ENCODE results near the gene TRPC6.
"Not testable (repeated sequence)": the region's sequence is repeated elsewhere in the genome, so short reads cannot be mapped to it uniquely, and the experiment has no call there.

TRPC6 gene

DNA sequence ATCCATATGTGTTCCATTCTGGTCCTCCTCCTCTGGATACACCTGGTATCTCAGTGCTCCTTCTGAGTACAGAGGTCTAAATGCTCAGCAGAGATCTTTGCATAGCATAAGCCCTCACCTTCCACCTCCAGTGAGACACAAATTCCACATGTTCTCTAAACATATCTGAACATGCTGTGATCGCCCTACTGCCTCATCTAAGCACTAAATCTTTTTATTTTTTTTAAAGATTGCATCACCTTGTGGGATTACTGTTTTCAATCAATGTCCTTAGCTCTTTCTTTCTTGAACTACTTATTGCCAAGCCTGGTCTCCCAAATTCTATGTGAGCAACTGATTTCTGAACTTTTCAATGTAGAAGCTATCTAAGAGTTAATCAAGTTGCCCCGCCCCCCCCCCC is 113.4 kb downstream of the TRPC6 start:
- H3K4me3 ChIP-seq (ENCODE audit: control insufficient read depth, low read depth, low read length) = peak overlapping the region; percentile 16
- no peak for DNase-seq (ENCODE audit: low read depth)
- TF ChIP-seq, protein P1, sequence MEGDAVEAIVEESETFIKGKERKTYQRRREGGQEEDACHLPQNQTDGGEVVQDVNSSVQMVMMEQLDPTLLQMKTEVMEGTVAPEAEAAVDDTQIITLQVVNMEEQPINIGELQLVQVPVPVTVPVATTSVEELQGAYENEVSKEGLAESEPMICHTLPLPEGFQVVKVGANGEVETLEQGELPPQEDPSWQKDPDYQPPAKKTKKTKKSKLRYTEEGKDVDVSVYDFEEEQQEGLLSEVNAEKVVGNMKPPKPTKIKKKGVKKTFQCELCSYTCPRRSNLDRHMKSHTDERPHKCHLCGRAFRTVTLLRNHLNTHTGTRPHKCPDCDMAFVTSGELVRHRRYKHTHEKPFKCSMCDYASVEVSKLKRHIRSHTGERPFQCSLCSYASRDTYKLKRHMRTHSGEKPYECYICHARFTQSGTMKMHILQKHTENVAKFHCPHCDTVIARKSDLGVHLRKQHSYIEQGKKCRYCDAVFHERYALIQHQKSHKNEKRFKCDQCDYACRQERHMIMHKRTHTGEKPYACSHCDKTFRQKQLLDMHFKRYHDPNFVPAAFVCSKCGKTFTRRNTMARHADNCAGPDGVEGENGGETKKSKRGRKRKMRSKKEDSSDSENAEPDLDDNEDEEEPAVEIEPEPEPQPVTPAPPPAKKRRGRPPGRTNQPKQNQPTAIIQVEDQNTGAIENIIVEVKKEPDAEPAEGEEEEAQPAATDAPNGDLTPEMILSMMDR (IDR thresholded peaks at IDR 0.05; ENCODE audit: control insufficient read depth, insufficient read depth, low read depth, low read length, missing control alignments) = no peak

DNA sequence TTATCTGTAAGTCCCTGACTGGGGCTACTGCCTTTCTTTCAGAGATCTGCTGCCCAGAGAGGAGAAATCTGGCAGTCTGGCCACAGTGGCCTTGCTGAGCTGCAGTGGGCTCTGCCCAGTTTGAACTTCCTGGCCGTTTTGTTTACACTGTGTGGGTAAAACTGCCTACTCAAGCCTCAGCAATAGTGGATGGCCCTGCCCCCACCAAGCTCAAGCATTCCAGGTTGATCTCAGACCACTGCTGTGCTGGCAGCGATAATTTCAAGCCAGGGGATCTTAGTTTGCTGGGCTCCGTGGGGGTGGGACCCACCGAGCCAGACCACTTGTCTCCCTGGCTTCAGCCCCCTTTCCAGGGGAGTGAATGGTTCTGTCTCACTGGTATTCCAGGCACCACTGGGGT is 117.5 kb downstream of the TRPC6 start:
- H3K4me3 ChIP-seq (ENCODE audit: control insufficient read depth, low read depth, low read length) = no peak overlapping the region
- no peak for DNase-seq (ENCODE audit: low read depth)
- TF ChIP-seq, protein P1 (IDR thresholded peaks at IDR 0.05; ENCODE audit: control insufficient read depth, insufficient read depth, low read depth, low read length, missing control alignments) = no peak

DNA sequence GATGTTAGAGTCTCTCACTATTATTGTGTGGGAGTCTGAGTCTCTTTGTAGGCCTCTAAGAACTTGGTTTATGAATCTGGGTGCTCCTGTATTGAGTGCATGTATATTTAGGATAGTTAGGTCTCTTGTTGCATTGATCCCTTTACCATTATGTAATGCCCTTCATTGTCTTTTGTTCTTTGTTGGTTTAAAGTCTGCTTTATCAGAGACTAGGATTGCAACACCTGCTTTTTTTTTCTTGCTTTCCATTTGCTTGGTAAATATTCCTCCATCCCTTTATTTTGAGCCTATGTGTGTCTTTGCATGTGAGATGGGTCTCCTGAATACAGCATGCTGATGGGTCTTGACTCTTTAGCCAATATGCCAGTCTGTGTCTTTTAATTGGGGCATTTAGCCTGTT is 119.4 kb downstream of the TRPC6 start:
- not testable (repeated sequence) for DNase-seq (ENCODE audit: low read depth); H3K4me3 ChIP-seq (ENCODE audit: control insufficient read depth, low read depth, low read length)

DNA sequence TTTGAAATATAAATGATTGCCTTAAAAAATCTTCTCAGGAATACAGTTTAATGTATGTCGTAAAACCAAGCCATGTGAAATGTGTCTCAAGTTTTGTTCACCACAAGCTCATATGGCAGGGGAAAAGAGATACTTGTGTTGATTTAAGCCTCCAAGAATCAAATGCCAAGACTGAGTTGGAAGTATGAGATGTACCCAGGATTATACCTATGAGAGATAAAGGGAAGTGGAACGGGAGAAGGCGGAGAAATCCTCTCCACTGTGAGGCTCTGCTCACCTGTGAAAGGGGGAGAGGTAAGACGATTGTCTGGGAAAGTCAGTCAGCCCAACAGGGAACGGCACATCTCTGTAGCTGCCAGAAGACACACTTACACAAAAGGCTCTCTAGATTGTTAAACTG is 124.8 kb downstream of the TRPC6 start:
- no peak overlapping the region for H3K4me3 ChIP-seq (ENCODE audit: control insufficient read depth, low read depth, low read length)
- TF ChIP-seq, protein P1 (IDR thresholded peaks at IDR 0.05; ENCODE audit: control insufficient read depth, insufficient read depth, low read depth, low read length, missing control alignments) = no peak
- no peak for DNase-seq (ENCODE audit: low read depth)

DNA sequence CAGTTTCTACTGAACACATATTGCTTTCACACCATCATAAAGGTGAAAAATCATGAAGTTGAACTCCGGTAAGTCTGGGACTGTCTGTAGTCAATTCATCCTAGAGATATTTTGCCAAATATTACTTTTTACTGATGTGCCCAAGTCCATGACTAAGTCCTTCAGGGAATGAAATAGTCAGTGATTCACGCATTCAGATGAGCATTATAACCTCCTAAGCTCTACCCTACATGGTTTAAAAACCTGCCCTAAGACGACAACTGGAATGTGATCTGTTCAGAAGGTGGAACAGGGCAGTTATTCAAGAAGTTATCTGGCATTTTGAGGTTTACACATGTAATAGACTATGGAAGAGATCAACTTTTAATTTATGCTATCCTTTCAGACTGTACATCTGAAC is 125.6 kb downstream of the TRPC6 start:
- no peak for DNase-seq (ENCODE audit: low read depth)
- no peak overlapping the region for H3K4me3 ChIP-seq (ENCODE audit: control insufficient read depth, low read depth, low read length)
- TF ChIP-seq, protein P1 (IDR thresholded peaks at IDR 0.05; ENCODE audit: control insufficient read depth, insufficient read depth, low read depth, low read length, missing control alignments) = no peak

DNA sequence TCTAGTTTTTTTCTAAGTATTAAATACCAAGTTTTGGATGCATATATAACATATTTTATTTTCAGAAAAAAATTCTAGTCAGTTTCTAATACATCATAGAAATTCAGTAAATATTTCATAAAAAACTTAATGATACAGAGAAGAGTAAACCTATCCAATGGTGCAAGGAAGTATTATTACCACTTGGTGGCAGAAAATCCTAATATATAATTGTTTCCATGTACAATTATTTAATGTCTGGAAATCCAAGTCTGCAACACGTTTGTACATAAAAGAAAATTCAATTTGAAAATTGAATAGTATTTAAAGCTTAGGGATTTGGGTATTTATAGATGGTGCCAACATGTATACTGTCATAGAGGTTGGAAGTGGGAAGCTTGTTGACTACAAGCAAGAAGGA is 127.0 kb downstream of the TRPC6 start:
- no peak for DNase-seq (ENCODE audit: low read depth)
- TF ChIP-seq, protein P1 (IDR thresholded peaks at IDR 0.05; ENCODE audit: control insufficient read depth, insufficient read depth, low read depth, low read length, missing control alignments) = peak; percentile 24
- no peak overlapping the region for H3K4me3 ChIP-seq (ENCODE audit: control insufficient read depth, low read depth, low read length)

DNA sequence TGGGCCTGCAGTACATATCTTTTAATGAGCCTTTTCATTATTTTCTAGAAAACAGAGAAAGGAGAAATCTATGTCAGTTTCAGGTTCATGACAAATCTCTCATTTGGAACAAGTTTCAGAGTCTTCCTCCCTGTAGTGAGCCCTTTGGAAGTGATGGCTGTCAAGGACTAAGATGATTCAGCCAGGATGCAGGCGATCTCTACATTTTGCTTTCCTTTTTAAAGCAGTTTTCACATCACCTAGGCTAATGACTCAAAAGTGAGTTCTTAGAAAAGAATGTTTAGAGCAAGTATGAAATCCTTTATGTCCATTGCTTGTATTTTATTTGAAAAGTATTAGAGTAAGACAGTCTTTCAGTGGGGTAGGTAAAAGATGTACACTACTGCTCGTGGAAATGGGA is 130.1 kb downstream of the TRPC6 start:
- no peak for DNase-seq (ENCODE audit: low read depth)
- TF ChIP-seq, protein P1 (IDR thresholded peaks at IDR 0.05; ENCODE audit: control insufficient read depth, insufficient read depth, low read depth, low read length, missing control alignments) = no peak
- H3K4me3 ChIP-seq (ENCODE audit: control insufficient read depth, low read depth, low read length) = no peak overlapping the region
